ENCODE results near the gene ANKRD31. TPM values are rescaled to one million over a fixed set of nuclear protein-coding genes. Genes with fewer than 3 reads are reported as not detected.

ANKRD31 gene
- total and polyA plus RNA-seq, 11 donors, result 0.04 to 0.17 (median 0.09) TPM; not detected in 5

DNA sequence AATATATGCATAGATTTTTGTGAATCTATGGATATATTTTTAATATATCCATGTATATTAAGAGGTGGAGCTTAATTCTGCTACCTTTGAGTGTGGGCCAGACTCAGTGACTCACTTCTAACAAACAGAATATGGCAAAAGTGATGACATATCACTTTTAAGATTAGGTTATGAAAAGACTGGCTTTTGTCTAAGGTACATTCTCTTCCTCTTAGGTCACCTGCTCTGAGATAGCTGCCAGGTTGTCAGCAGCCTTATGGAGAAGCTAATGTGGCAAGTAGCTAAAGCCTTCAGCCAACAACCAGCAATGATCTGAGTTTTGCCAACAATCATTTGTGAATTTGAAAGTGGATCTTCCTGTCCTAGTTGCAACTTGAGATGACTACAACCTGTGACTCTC, 83.8 kb downstream of the ANKRD31 start:
- no peak overlapping the region for H3K27ac ChIP-seq
- H3K4me3 ChIP-seq, result no peak overlapping the region
- TF ChIP-seq, protein P1, sequence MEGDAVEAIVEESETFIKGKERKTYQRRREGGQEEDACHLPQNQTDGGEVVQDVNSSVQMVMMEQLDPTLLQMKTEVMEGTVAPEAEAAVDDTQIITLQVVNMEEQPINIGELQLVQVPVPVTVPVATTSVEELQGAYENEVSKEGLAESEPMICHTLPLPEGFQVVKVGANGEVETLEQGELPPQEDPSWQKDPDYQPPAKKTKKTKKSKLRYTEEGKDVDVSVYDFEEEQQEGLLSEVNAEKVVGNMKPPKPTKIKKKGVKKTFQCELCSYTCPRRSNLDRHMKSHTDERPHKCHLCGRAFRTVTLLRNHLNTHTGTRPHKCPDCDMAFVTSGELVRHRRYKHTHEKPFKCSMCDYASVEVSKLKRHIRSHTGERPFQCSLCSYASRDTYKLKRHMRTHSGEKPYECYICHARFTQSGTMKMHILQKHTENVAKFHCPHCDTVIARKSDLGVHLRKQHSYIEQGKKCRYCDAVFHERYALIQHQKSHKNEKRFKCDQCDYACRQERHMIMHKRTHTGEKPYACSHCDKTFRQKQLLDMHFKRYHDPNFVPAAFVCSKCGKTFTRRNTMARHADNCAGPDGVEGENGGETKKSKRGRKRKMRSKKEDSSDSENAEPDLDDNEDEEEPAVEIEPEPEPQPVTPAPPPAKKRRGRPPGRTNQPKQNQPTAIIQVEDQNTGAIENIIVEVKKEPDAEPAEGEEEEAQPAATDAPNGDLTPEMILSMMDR (IDR thresholded peaks at IDR 0.05), result no peak
- no peak for TF ChIP-seq POLR2A (IDR thresholded peaks at IDR 0.05)
- H3K27me3 ChIP-seq, result no peaks in the 10 kb centered on the region
- H3K36me3 ChIP-seq, result no peaks in the 10 kb centered on the region
- H3K9me3 ChIP-seq, result peaks cover 0 to 7% (median 0%) of the 10 kb centered on the region in 12 donors
- no peak for ATAC-seq
- DNase-seq, result no peak
- intact Hi-C loops (cut with DNase I), result no loop called here
- no peaks in the 10 kb centered on the region for H3K4me1 ChIP-seq

DNA sequence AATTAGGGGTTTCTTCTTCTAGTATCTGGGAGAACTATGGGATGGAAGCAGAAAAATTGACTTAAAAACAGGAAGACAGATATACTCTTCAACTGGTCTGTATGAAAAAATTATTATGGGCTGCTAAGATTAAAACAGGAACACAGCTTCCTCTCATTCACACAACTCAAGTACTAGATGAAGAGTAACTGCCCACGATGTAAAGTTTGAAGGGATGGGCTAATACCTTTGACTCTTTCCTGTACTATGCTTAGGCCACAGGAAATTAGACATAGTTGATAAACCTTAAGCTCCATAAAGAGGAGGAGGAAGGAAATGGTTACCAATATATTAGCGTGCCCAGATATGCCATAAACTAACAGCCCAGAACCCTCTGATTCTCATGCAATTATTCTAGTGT, 88.6 kb downstream of the ANKRD31 start:
- Histone ChIP-seq H3K36me3 (no peaks in the 10 kb centered on the region), H3K4me3 (no peak overlapping the region), H3K4me1 (no peaks in the 10 kb centered on the region), H3K9me3 (no peaks in the 10 kb centered on the region), H3K27me3 (no peaks in the 10 kb centered on the region), H3K27ac (no peak overlapping the region)
- no peak for TF ChIP-seq POLR2A (IDR thresholded peaks at IDR 0.05)
- TF ChIP-seq, protein P1 (IDR thresholded peaks at IDR 0.05), result no peak
- intact Hi-C loops (cut with DNase I), result no loop called here
- DNase-seq (no peak), ATAC-seq (no peak)
- WGBS, 4 donors, result 42 to 51% (median 48%) methylated on average over 2 of the region's 2 CpGs

DNA sequence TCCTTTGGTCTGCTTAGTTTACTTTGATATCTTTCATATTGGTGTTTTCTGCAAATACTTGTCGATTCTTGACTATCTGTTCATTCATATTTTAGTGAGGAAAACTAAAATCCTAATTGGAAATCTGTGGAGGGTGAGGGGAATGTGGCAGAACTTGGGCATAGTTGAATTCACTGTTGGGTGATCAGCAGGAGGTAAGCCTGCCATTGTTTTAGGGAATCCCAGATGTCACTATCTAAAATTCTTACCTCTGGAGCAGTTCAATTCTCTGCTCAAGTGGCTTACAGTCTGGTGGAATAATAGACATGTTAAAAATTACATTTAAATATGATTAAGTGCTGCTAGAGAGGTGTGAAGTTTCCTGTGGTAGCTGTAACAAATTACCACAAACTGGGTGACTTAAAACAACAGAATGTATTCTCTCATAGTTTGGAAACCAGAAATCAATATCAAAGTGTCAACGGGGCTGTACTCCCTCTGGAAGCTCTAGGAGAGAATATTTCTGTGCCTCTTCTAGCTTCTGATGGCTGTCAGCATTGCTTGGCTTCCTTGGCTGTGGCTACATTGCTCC, 94.0 kb downstream of the ANKRD31 start:
- 35 to 49% (median 37%) methylated on average over 2 of the region's 2 CpGs for WGBS, 4 donors
- Histone ChIP-seq H3K36me3 (no peaks in the 10 kb centered on the region), H3K4me1 (no peaks in the 10 kb centered on the region), H3K9me3 (no peaks in the 10 kb centered on the region), H3K27me3 (no peaks in the 10 kb centered on the region), H3K4me3 (no peak overlapping the region), H3K27ac (no peak overlapping the region)
- ATAC-seq, result no peak
- TF ChIP-seq, protein P1 (IDR thresholded peaks at IDR 0.05), result no peak
- no peak for TF ChIP-seq POLR2A (IDR thresholded peaks at IDR 0.05)
- DNase-seq, result no peak
- intact Hi-C loops (cut with DNase I), result no loop called here

DNA sequence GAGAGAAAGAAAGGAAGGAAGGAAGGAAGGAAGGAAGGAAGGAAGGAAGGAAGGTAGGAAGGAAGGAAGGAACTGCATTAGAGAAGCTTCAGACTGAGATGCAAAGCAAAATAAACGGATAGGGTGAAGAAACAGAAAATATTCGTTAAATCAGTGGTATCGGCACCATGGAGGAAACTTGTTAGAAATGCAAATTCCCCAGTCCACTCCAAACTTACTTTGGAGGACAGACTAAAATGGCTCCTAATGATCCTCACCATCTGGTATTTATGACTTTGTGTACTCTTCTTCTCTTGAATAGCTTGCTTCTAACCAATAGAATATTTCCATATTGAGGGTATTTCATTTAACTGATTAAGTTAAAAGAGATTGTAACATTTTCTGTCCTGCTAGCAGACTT, 96.4 kb downstream of the ANKRD31 start:
- H3K27ac ChIP-seq, result no peak overlapping the region
- DNase-seq (no peak), ATAC-seq (no peak)
- H3K4me3 ChIP-seq, result no peak overlapping the region
- H3K27me3 ChIP-seq, result no peaks in the 10 kb centered on the region
- no peaks in the 10 kb centered on the region for H3K36me3 ChIP-seq
- intact Hi-C loops (cut with DNase I), result no loop called here
- no peaks in the 10 kb centered on the region for H3K4me1 ChIP-seq
- no peak for TF ChIP-seq POLR2A (IDR thresholded peaks at IDR 0.05)
- TF ChIP-seq, protein P1 (IDR thresholded peaks at IDR 0.05), result no peak
- 85 to 91% (median 86%) methylated on average over 3 of the region's 3 CpGs for whole genome bisulfite sequencing, 4 donors
- peaks cover 0 to 15% (median 0%) of the 10 kb centered on the region in 12 donors for H3K9me3 ChIP-seq
